H9 (cell line): ENCODE results near the gene ABCG1. TPM values are rescaled to one million over a fixed set of nuclear protein-coding genes. Genes with fewer than 3 reads are reported as not detected.

ENCODE experiments used
- DNase-seq: peaks from one replicate; pipeline ENCODE4 v3.0.0-alpha.2; 2017
- H2AFZ ChIP-seq: one replicate; pipeline ENCODE4 v1.6.1; 2013; ENCODE audit warnings: mild to moderate bottlenecking, low read length, control low read depth, moderate library complexity
- H2AK5ac ChIP-seq: 2 replicates; pipeline ENCODE4 v1.6.1; 2013; ENCODE audit warnings: low read length, control low read depth, mixed read lengths; ENCODE audit not compliant: insufficient read length
- H2BK120ac ChIP-seq: one replicate; pipeline ENCODE4 v1.6.1; 2013; ENCODE audit warnings: low read depth, mild to moderate bottlenecking, low read length, control low read depth, inconsistent platforms; ENCODE audit not compliant: poor library complexity, severe bottlenecking
- H2BK12ac ChIP-seq: 2 replicates; pipeline ENCODE4 v1.6.1; 2013; ENCODE audit warnings: low read length, control low read depth, mixed read lengths, low read depth; ENCODE audit not compliant: insufficient read length
- H2BK15ac ChIP-seq: 2 replicates; pipeline ENCODE4 v1.6.1; 2013; ENCODE audit warnings: low read depth, low read length, control low read depth
- H2BK20ac ChIP-seq: one replicate; pipeline ENCODE4 v1.6.1; 2013; ENCODE audit warnings: low read depth, mild to moderate bottlenecking, low read length, control low read depth, inconsistent platforms; ENCODE audit not compliant: poor library complexity, severe bottlenecking
- H2BK5ac ChIP-seq: 2 replicates; pipeline ENCODE4 v1.6.1; 2013; ENCODE audit warnings: low read length, control low read depth, mixed read lengths; ENCODE audit not compliant: insufficient read length
- H3K14ac ChIP-seq: 2 replicates; pipeline ENCODE4 v1.6.1; 2013; ENCODE audit warnings: low read length, control low read depth; ENCODE audit not compliant: insufficient read depth
- H3K18ac ChIP-seq: 2 replicates; pipeline ENCODE4 v1.6.1; 2013; ENCODE audit warnings: low read depth, mild to moderate bottlenecking, mixed read lengths, low read length, control low read depth; ENCODE audit not compliant: insufficient read length
- H3K23ac ChIP-seq: 2 replicates; pipeline ENCODE4 v1.6.1; 2013; ENCODE audit warnings: low read length, control low read depth, mixed read lengths, low read depth; ENCODE audit not compliant: insufficient read length
- H3K23me2 ChIP-seq: 2 replicates; pipeline ENCODE4 v1.6.1; 2013; ENCODE audit warnings: low read depth, mild to moderate bottlenecking, mixed read lengths, low read length, control low read depth; ENCODE audit not compliant: insufficient read length, poor library complexity, severe bottlenecking
- H3K27ac ChIP-seq: 2 replicates; pipeline ENCODE4 v1.5.1; 2013; ENCODE audit warnings: low read length, control low read depth, mixed read lengths, low read depth; ENCODE audit not compliant: insufficient read length
- H3K27me3 ChIP-seq: 2 replicates; pipeline ENCODE4 v1.6.1; 2013; ENCODE audit warnings: low read length, control low read depth, inconsistent platforms; ENCODE audit not compliant: insufficient read depth
- H3K4ac ChIP-seq: 2 replicates; pipeline ENCODE4 v1.6.1; 2013; ENCODE audit warnings: low read depth, mild to moderate bottlenecking, control low read depth, inconsistent platforms, low read length, moderate library complexity
- H3K4me1 ChIP-seq: 2 replicates; pipeline ENCODE4 v1.6.1; 2013; ENCODE audit warnings: low read length, control low read depth, inconsistent platforms; ENCODE audit not compliant: insufficient read depth
- H3K4me2 ChIP-seq: 2 replicates; pipeline ENCODE4 v1.6.1; 2013; ENCODE audit warnings: low read length, control low read depth, mixed read lengths; ENCODE audit not compliant: insufficient read length, insufficient read depth
- H3K56ac ChIP-seq: 2 replicates; pipeline ENCODE4 v1.6.1; 2013; ENCODE audit warnings: low read depth, mild to moderate bottlenecking, mixed read lengths, low read length, control low read depth; ENCODE audit not compliant: insufficient read length
- H3K79me1 ChIP-seq: 2 replicates; pipeline ENCODE4 v1.6.1; 2013; ENCODE audit warnings: low read depth, mild to moderate bottlenecking, moderate library complexity, low read length, control low read depth, inconsistent platforms; ENCODE audit not compliant: insufficient read depth, poor library complexity, severe bottlenecking
- H3K79me2 ChIP-seq: 2 replicates; pipeline ENCODE4 v1.6.1; 2013; ENCODE audit warnings: low read length, control low read depth, inconsistent platforms; ENCODE audit not compliant: insufficient read depth
- H3K9ac ChIP-seq: 2 replicates; pipeline ENCODE4 v1.6.1; 2013; ENCODE audit warnings: low read length, control low read depth, mixed read lengths; ENCODE audit not compliant: insufficient read length; ENCODE audit errors: extremely low read depth
- H3K9me3 ChIP-seq: one replicate; pipeline ENCODE4 v1.6.1; 2013; ENCODE audit warnings: low read depth, low read length, inconsistent platforms; ENCODE audit not compliant: control insufficient read depth
- H3T11ph ChIP-seq: one replicate; pipeline ENCODE4 v1.6.1; 2013; ENCODE audit warnings: mild to moderate bottlenecking, low read length, control low read depth, inconsistent platforms
- H4K20me1 ChIP-seq: one replicate; pipeline ENCODE4 v1.6.1; 2013; ENCODE audit not compliant: control insufficient read depth, insufficient read length, insufficient read depth
- H4K5ac ChIP-seq: 2 replicates; pipeline ENCODE4 v1.6.1; 2013; ENCODE audit warnings: low read depth, mild to moderate bottlenecking, mixed read lengths, low read length, control low read depth; ENCODE audit not compliant: insufficient read length
- H4K8ac ChIP-seq: replicated peaks from 2 replicates; pipeline ENCODE4 v1.6.1; 2013; ENCODE audit warnings: low read length, control low read depth, mixed read lengths, low read depth; ENCODE audit not compliant: insufficient read length
- H4K91ac ChIP-seq: 2 replicates; pipeline ENCODE4 v1.6.1; 2013; ENCODE audit warnings: low read depth, mild to moderate bottlenecking, moderate library complexity, mixed read lengths, low read length, control low read depth; ENCODE audit not compliant: insufficient read length
- H3K27ac Mint-ChIP-seq, 3 experiments: 2 replicates in 2 of 3; 3 replicates in 1 of 3; pipeline ENCODE4 v1.8.0; 2020 to 2021; ENCODE audit warnings: mixed read lengths in 3 of 3, mild to moderate bottlenecking in 1 of 3, moderate library complexity in 1 of 3
- H3K27me3 Mint-ChIP-seq: 2 replicates; pipeline ENCODE4 v1.8.0; 2021; ENCODE audit warnings: low read depth, mild to moderate bottlenecking, moderate library complexity, mixed read lengths
- H3K36me3 Mint-ChIP-seq, 3 experiments: 2 replicates in 2 of 3; 3 replicates in 1 of 3; pipeline ENCODE4 v1.8.0; 2020 to 2021; ENCODE audit warnings: low read depth in 3 of 3, mixed read lengths in 3 of 3; ENCODE audit not compliant: insufficient read depth in 1 of 3
- H3K4me1 Mint-ChIP-seq, 2 experiments: 2 replicates each; pipeline ENCODE4 v1.8.0; 2020; ENCODE audit warnings: mixed read lengths in 2 of 2
- H3K4me3 Mint-ChIP-seq, 2 experiments: 2 replicates in 1 of 2; 3 replicates in 1 of 2; pipeline ENCODE4 v1.8.0; 2020 to 2021; ENCODE audit warnings: mild to moderate bottlenecking in 2 of 2, mixed read lengths in 2 of 2, moderate library complexity in 1 of 2
- H3K9me3 Mint-ChIP-seq, 2 experiments: 2 replicates in 1 of 2; 3 replicates in 1 of 2; pipeline ENCODE4 v1.8.0; 2020; ENCODE audit warnings: mild to moderate bottlenecking in 2 of 2, mixed read lengths in 2 of 2, moderate library complexity in 1 of 2
- CTCF ChIP-seq: fragments of 200-600 bp; sonication (generic); conservative IDR thresholded peaks from 3 replicates; pipeline ENCODE4 v1.8.0; 2021; ENCODE audit warnings: antibody characterized with exemption, mild to moderate bottlenecking
- WGBS: extraction: QIAGEN DNeasy Blood & Tissue Kit; methylation state at CpG from one replicate; pipeline ENCODE4 v1.1.7; 2013; ENCODE audit warnings: missing lambda C conversion rate, low lambda C conversion rate, mixed read lengths; ENCODE audit not compliant: insufficient read length; ENCODE audit errors: extremely low coverage; 5-methylcytosine and 5-hydroxymethylcytosine counted together
- total RNA-seq: library from RNA; stranded (reverse); gene quantifications from 2 replicates; pipeline ENCODE4 v1.2.1, GENCODE V29; 2021

Gene ABCG1
- total RNA-seq, 1 experiment from 2014 or later = 0.83 TPM

- Histone ChIP-seq H3K18ac (no peak overlapping the region), H3K4me1 (no peaks in the 10 kb centered on the region), H3K23ac (no peak overlapping the region), H3K23me2 (no peaks in the 10 kb centered on the region), H4K5ac (no peak overlapping the region), H4K91ac (no peak overlapping the region), H2AFZ (no peak overlapping the region), H3K4ac (no peak overlapping the region), H3K9ac (no peak overlapping the region), H2BK5ac (no peak overlapping the region), H2BK12ac (no peak overlapping the region), H3K27me3 (peaks cover 3% of the 10 kb centered on the region; the same call in 1 of the 2 replicates), H2BK15ac (no peak overlapping the region), H4K20me1 (no peaks in the 10 kb centered on the region), H3T11ph (no peak overlapping the region), H4K8ac (no peak overlapping the region), H3K4me2 (no peak overlapping the region), H3K27ac (no peak overlapping the region), H3K79me1 (no peaks in the 10 kb centered on the region), H2BK120ac (no peak overlapping the region), H2AK5ac (no peak overlapping the region), H3K79me2 (no peaks in the 10 kb centered on the region), H3K14ac (no peak overlapping the region), H2BK20ac (no peak overlapping the region), H3K9me3 (no peaks in the 10 kb centered on the region), H3K56ac (no peak overlapping the region)
- Mint-ChIP-seq H3K9me3 (no peaks in the 10 kb centered on the region; a peak in 1 of 5 replicates), H3K36me3 (peaks cover 0 to 2% (median 0%) of the 10 kb centered on the region in 3 experiments; a peak in 1 of 7 replicates), H3K27ac (no peak overlapping the region), H3K4me3 (no peak overlapping the region), H3K27me3 (peaks cover 84% of the 10 kb centered on the region), H3K4me1 (peaks cover 6 to 8% of the 10 kb centered on the region in 2 experiments)
- no peak for DNase-seq
- WGBS = no CpG with 5 or more reads among the region's 13 CpGs
- TF ChIP-seq CTCF = no peak
Measured at GRCh38 chr21:42225571-42226155, 6.7 kb downstream of the ABCG1 start.
